ENCODE data around the gene RAPGEF3.
A peak's percentile ranks its signal among the peaks of the same experiment; 100 is the strongest.

RAPGEF3 gene

DNA sequence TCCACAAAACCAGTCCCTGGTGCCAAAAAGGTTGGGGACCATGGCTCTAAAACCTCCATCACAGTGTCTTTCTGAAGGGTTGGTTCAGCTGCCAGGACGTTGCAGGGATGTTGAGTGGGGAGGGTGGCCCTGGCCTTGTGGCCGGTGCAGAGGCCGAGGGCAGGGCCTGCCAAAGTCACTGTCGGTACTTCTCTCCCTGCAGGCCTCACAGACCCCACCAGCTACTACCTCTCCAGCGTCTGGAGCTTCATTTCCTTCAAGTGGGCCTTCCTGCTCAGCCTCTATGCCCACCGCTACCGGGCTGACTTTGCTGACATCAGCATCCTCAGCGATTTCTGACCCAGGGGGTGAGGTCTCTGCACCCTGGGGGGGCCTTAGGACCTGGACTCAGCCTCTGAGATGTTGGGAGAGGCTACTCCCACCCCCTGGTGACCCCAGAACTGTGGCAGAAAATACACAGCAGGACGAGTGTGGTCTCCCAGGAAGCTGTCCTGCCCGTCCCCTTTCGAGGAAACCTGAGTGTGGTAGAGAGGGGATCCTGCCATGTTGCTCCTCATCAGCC lies 21.3 kb upstream of the RAPGEF3 start:
- DNase-seq: no peak
- Mint-ChIP-seq H3K27me3 (ENCODE audit: low read depth, poor library complexity) (peaks cover 10% of the 10 kb centered on the region), H3K27ac (no peak overlapping the region), H3K4me1 (peaks cover 31% of the 10 kb centered on the region), H3K9me3 (no peaks in the 10 kb centered on the region), H3K36me3 (ENCODE audit: low read depth) (peaks cover 11% of the 10 kb centered on the region), H3K4me3 (no peak overlapping the region)
- TF ChIP-seq, protein P1, sequence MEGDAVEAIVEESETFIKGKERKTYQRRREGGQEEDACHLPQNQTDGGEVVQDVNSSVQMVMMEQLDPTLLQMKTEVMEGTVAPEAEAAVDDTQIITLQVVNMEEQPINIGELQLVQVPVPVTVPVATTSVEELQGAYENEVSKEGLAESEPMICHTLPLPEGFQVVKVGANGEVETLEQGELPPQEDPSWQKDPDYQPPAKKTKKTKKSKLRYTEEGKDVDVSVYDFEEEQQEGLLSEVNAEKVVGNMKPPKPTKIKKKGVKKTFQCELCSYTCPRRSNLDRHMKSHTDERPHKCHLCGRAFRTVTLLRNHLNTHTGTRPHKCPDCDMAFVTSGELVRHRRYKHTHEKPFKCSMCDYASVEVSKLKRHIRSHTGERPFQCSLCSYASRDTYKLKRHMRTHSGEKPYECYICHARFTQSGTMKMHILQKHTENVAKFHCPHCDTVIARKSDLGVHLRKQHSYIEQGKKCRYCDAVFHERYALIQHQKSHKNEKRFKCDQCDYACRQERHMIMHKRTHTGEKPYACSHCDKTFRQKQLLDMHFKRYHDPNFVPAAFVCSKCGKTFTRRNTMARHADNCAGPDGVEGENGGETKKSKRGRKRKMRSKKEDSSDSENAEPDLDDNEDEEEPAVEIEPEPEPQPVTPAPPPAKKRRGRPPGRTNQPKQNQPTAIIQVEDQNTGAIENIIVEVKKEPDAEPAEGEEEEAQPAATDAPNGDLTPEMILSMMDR (IDR thresholded peaks at IDR 0.05): no peak

DNA sequence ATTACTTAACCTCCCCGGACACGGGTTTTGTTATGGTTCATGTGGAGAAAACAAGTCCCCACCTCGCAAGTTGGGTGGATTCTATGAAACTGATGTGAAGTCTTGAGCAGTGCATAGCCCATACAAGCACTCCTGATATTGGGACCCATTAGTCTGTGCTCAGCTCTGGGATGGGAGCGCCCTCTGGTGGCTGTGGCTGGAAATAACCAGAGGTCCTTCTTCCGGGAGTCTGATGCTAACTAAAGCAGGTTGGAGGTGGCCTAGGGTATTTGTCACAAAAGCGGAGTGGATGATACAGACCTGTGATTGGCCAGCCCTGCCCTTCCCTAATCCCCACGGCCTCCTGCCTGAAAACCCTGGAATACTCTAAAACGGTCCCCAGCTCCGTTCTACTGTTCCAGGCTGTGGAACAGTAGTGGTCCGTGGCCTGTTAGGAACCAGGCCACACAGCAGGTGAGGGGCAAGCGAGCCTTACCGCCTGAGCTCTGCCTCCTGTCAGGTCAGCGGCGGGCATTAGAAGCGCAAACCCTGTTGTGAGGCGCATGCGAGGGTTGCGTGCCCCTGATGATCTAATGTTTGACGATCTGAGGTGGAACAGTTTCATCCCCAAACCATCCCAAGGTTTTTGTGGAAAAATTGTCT lies 20.7 kb upstream of the RAPGEF3 start:
- peak; percentile 96 for DNase-seq
- no peak overlapping the region for H3K27ac Mint-ChIP-seq
- TF ChIP-seq, protein P1 (IDR thresholded peaks at IDR 0.05): peak; percentile 93
- H3K4me1 Mint-ChIP-seq: peaks cover 37% of the 10 kb centered on the region
- H3K4me3 Mint-ChIP-seq: no peak overlapping the region
- peaks cover 16% of the 10 kb centered on the region for H3K27me3 Mint-ChIP-seq (ENCODE audit: low read depth, poor library complexity)
- no peaks in the 10 kb centered on the region for H3K9me3 Mint-ChIP-seq
- H3K36me3 Mint-ChIP-seq (ENCODE audit: low read depth): peaks cover 5% of the 10 kb centered on the region

DNA sequence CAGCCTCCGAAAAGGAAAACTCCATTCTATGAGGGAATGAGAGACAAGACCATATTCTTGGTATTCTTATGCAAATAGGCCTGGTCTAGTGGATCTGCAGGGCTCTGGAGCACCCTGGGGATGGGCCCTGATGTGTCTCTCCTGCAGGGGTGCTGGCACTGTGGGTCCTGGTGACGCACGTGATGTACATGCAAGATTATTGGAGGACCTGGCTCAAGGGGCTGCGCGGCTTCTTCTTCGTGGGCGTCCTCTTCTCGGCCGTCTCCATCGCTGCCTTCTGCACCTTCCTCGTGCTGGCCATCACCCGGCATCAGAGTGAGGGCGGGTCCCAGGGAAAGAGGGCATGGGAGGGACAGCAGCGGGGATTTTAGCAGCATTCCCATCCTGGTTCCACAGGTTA lies 20.2 kb upstream of the RAPGEF3 start:
- no peak for DNase-seq
- H3K4me1 Mint-ChIP-seq: peaks cover 42% of the 10 kb centered on the region
- H3K27ac Mint-ChIP-seq: no peak overlapping the region
- TF ChIP-seq, protein P1 (IDR thresholded peaks at IDR 0.05): no peak
- H3K36me3 Mint-ChIP-seq (ENCODE audit: low read depth): peaks cover 5% of the 10 kb centered on the region
- no peaks in the 10 kb centered on the region for H3K9me3 Mint-ChIP-seq
- H3K27me3 Mint-ChIP-seq (ENCODE audit: low read depth, poor library complexity): peaks cover 21% of the 10 kb centered on the region
- no peak overlapping the region for H3K4me3 Mint-ChIP-seq

DNA sequence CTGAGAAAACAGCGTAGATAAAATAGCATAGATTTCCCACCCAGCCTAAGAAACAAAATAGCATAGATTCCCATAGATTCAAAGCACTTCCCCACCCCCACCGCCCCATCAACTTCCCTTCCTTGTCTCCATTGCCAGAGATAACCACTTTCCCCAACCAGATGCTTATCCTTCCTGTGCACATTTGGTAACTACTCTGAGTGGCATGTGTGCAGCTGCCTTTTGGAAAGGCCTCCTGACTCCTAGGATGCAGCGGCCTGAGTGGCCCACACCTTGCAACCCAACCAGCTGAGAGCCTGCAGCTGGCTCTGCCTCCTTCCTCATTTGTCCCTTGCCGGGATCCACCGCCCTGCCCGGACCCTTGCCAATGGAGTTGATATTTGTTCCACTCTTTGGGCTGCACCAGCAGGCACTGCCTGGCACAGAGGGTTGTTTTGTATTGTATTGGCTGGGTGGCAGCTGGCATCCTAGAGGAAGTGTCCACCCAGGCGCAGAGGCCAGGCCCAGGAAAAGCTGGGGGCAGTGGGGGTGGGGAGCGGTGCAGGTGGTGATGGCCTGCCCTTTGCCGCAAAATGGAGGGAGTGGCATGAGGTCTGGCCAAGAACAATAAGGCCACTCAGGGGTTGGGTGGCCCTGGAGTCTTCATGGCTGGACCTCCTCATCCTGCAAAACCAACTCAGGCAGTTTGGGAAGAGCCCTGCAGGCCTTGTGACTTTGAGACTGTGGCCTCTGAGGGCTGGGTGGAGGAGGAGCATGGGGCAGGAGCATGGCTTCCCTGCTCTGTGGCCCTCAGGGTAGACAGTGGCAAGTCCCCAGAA lies 19.3 kb upstream of the RAPGEF3 start:
- no peak overlapping the region for H3K27ac Mint-ChIP-seq
- peaks cover 26% of the 10 kb centered on the region for H3K27me3 Mint-ChIP-seq (ENCODE audit: low read depth, poor library complexity)
- H3K9me3 Mint-ChIP-seq: no peaks in the 10 kb centered on the region
- H3K36me3 Mint-ChIP-seq (ENCODE audit: low read depth): peaks cover 5% of the 10 kb centered on the region
- TF ChIP-seq, protein P1 (IDR thresholded peaks at IDR 0.05): no peak
- H3K4me1 Mint-ChIP-seq: peaks cover 46% of the 10 kb centered on the region
- DNase-seq: no peak
- no peak overlapping the region for H3K4me3 Mint-ChIP-seq

DNA sequence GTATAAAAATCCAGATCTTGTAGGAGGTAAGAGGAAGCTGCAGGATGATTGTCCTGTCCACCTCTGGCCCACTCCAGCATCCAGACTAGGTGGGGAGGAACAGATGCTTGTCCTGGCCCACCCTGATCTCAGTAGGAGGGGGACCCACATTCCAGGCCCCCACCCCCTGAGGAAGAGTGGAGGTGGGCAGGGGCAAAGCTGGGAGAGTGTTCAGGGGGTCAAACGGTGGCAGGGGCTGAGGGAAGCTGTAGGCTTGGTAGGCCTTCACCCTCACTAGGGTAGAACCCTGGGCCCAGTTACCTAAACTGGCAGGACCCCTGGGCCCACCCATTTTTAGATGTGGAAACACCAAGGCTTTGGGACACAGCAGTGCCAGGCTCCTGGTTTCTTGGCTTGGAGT lies 18.5 kb upstream of the RAPGEF3 start:
- no peak for DNase-seq
- no peak overlapping the region for H3K27ac Mint-ChIP-seq
- H3K4me3 Mint-ChIP-seq: no peak overlapping the region
- H3K9me3 Mint-ChIP-seq: no peaks in the 10 kb centered on the region
- H3K4me1 Mint-ChIP-seq: peaks cover 49% of the 10 kb centered on the region
- TF ChIP-seq, protein P1 (IDR thresholded peaks at IDR 0.05): no peak
- no peaks in the 10 kb centered on the region for H3K36me3 Mint-ChIP-seq (ENCODE audit: low read depth)
- H3K27me3 Mint-ChIP-seq (ENCODE audit: low read depth, poor library complexity): peaks cover 31% of the 10 kb centered on the region

Measured in nephron progenitor cell (in vitro differentiated cells).